Fibroblast of the aortic adventitia (primary cell): ENCODE measurements around the gene GADD45G. TPM values are rescaled to one million over a fixed set of nuclear protein-coding genes. Genes with fewer than 3 reads are reported as not detected.
A peak's percentile ranks its signal among the peaks of the same experiment; 100 is the strongest.

Source experiments
- DNase-seq: peaks from one replicate; pipeline ENCODE4 v3.0.0-alpha.2; 2010; ENCODE audit warnings: low read depth
- H3K4me3 ChIP-seq: 2 replicates; pipeline ENCODE4 v1.5.1; 2011; ENCODE audit warnings: low read depth, mild to moderate bottlenecking, control low read depth, low read length, moderate library complexity
- CTCF ChIP-seq: IDR thresholded peaks from 2 replicates; pipeline ENCODE4 v1.5.1; 2011; ENCODE audit warnings: mild to moderate bottlenecking, low read length, control low read depth, inconsistent platforms; ENCODE audit not compliant: insufficient read depth
- total RNA-seq: library from RNA; depleted of rRNA; stranded (reverse); fragments of >200 nt; gene quantifications from 2 replicates; pipeline ENCODE4 v1.2.3, GENCODE V29; 2012; ENCODE audit warnings: low replicate concordance

Gene GADD45G
- total RNA-seq, 1 donor: 0.36 TPM

GRCh38 chr9:89597711-89598362 is 7.0 kb upstream of the GADD45G start:
- peak; percentile 71 for DNase-seq

DNA sequence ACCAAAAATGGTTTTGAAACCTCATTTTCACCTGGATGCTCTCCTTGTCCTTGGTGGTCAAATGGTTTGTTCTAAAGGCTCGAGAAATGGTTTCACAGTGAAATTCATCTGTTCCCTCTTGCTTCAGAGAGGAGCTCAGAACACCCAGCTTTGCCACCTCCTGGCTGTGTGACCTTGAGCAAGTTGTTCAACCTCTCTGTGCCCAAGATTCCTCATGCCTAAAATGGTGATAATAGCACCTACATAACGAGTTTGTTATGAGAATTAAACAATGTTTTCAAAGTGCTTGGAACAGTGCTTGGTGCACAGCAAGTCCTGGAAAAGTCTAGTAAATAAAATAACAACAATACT is 6.5 kb upstream of the GADD45G start:
- no peak for DNase-seq
- no peak overlapping the region for H3K4me3 ChIP-seq
- TF ChIP-seq CTCF: no peak

More at GRCh38 chr9:89597711-89598362, 7.0 kb upstream of the GADD45G start:
- H3K4me3 ChIP-seq: no peak overlapping the region
- TF ChIP-seq CTCF: peak; percentile 77

DNA sequence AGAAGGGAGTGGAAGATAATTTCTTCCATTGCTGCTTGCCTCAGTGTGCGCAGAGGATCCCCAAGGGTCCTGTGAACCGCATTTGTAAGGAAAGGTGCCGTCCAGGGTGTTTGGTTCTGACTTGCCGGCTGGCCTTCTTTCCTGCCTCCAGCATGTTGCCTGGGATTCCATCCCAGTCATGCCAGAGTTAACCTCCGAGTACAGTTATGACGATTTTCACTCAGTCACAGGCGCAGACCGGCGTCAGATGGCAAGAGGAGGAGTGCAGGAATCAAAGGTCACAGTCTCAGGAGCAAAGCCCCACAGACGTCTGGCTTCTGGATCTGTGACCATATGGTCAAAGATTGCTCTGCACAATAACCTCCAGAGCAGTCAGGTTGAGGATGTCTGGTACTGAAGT is 5.9 kb upstream of the GADD45G start:
- H3K4me3 ChIP-seq: no peak overlapping the region
- DNase-seq: no peak
- TF ChIP-seq CTCF: no peak

DNA sequence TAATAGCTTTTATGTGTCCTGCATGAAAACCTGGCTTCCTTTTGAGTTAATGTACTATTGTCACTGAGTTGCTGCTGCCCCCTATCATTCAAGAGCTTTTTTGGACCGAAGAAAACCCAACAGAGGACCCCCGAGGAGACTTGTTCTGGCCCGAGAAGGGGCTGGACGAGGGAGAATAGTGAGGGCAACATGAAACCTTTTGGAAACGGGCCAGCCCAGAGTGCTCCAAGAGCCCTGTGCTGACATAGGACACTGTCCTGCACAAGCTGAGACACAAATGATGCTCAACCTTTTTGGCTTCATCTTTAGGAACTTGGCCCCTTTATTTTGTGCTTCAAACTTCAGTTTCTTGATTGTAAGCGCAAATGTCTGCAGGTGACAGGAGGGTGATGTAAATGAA is 4.0 kb upstream of the GADD45G start:
- TF ChIP-seq CTCF: no peak
- no peak for DNase-seq
- H3K4me3 ChIP-seq: no peak overlapping the region

- H3K4me3 ChIP-seq: no peak overlapping the region
- DNase-seq: no peak
- no peak for TF ChIP-seq CTCF
Observed at GRCh38 chr9:89601306-89601705, 3.5 kb upstream of the GADD45G start.

- H3K4me3 ChIP-seq: no peak overlapping the region
- DNase-seq: no peak
- TF ChIP-seq CTCF: no peak
Observed at GRCh38 chr9:89601856-89602562, 2.8 kb upstream of the GADD45G start.
